GM23248 (cell line): Measurements from ENCODE around the gene GABBR2.

Source experiments
- EZH2 ChIP-seq: fragments of 200-600 bp; sonication (generic); IDR thresholded peaks from 2 replicates; pipeline ENCODE4 v1.6.1; 2018; ENCODE audit warnings: antibody characterized with exemption, mild to moderate bottlenecking; ENCODE audit not compliant: insufficient read depth, poor library complexity, severe bottlenecking
- EZH2phosphoT487 ChIP-seq: fragments of 200-600 bp; sonication (generic); IDR thresholded peaks from 2 replicates; pipeline ENCODE4 v1.6.1; 2018; ENCODE audit warnings: antibody characterized with exemption, moderate library complexity, mild to moderate bottlenecking, low read depth; ENCODE audit not compliant: insufficient read depth

- TF ChIP-seq EZH2 (no peak), EZH2phosphoT487 (no peak)
Observed at GRCh38 chr9:98247831-98248657, 460.7 kb downstream of the GABBR2 start.
